AG08395 (cell line): Measurements from ENCODE around the gene ARHGDIB.

Experiments used
- DNase-seq: peaks from one replicate; pipeline ENCODE4 v3.0.0; 2012; ENCODE audit warnings: mixed read lengths, low spot score

ARHGDIB gene

DNA sequence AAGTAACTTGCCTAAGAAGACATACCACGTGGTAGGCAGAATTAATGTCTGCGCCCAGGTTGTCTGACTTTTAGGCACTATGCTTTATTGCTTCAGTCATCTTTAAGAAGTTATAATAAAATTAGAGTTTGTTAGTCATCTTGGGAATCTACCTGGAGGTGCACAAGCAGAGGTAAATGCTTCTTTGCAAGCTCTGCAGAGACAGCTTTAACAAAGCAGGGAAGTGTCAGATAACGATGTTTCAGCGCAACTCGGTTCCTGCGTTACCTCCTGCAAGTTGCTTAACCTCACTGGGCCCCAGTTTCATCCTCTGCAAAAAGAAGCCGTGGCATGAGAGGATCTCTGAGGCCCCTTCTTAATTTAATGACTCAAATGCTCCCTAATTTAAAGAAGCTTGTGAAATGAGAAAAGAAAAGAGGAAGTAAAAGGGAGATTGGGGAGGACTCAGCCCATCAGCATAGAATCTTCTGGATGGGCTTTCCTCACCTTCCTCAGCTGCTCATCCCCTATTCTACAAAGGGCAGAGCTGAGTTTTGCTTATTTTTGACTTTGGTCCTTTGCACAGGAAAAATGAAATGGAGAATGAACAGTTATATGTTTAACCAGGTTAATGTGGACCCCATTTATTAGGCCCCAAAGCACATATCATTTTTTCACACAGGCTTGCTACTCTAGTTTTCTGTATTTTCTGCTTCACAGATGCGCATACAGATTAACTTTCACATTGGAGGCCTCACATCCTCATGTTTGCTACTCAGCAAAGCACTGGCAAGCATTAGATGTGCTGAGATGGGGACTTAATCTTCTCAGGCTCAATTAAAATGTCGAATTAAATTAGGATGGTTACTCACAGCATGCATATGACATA lies 5.1 kb downstream of the ARHGDIB start:
- DNase-seq, result no peak

DNA sequence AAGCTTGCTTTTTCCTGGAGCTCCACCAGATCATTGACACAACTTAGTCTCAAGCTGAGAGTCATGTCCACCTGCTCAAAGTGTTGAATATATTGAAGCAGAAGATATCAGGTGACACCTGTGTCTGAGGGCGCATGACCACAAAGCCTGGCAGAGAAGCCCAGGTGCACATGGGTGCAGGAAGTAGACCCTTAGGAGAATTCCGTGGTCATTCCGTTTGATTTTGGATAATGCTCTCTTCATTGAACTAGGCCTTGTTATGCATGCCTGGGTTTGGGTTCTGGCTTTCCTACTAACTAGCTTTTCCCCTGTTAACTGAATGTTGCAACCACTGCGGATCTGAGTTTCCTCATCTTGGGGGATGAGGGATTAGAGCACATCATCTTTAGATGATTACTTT lies 7.1 kb downstream of the ARHGDIB start:
- DNase-seq, result no peak

DNA sequence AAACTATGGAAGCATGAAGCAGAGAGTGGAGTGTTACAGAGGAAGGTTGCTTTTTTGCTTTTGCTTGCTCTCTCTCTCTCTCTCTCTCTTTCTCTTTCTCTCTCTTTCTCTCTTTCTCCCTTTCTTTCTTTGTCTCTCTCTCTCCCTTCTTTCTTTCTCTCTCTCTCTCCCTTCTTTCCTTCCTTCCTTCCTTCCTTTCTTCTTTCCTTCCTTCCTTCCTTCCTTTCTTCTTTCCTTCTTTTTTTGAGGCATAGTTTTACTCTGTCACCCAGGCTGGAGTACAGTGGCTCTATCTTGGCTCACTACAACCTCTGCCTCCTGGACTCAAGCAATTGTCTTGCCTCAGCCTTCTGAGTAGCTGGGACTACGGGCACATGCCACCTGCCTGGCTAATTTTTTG lies 7.6 kb downstream of the ARHGDIB start:
- DNase-seq, result no peak

- peak; percentile 80 for DNase-seq
These were observed 9.0 kb downstream of the ARHGDIB start for GRCh38 chr12:14952299-14952921.

GRCh38 chr12:14951851-14952250 lies 9.6 kb downstream of the ARHGDIB start:
- no peak for DNase-seq

- DNase-seq, result no peak
These were observed 10.2 kb downstream of the ARHGDIB start for GRCh38 chr12:14950982-14951746.

GRCh38 chr12:14950421-14950820 lies 11.0 kb downstream of the ARHGDIB start:
- DNase-seq, result no peak

DNA sequence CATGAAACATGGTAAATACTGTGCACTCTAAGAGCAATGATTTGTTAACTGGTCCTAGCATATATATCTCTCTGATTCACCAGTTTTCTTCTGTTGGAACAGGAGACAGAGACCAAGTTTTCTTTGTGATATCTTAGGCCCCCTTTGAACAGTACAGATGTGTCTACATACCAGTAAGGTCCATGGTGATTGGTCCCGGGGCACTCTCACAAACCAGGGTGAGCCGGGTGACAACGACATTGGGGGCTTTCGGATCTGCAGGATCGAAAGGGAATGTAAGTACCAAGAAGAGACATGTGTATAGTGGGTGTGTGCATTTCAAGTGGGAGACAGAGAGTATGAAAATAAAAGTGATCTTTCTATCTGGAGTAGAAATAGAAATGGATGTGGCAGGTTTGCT lies 11.8 kb downstream of the ARHGDIB start:
- no peak for DNase-seq

- peak; percentile 82 for DNase-seq
These were observed 12.7 kb downstream of the ARHGDIB start for GRCh38 chr12:14948672-14949071.

DNA sequence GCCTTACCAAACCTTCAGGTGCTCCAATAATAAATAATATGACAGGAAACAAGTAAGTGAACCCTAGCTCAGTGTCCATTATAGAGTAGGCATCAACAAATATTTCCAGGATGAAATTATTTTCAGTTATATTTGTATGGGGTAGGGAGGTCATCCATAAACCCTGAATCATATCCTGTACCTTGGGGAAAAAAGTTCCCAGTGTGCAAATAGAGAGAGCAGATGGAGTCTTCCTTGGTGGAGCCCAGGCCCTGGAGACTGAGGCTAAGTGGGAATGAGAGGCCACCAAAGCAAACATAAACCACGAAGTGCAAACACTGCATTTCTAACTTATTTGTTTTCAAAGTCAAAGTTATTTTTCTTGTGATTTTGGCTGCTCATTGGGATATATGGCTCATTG lies 14.5 kb downstream of the ARHGDIB start:
- DNase-seq, result no peak

DNA sequence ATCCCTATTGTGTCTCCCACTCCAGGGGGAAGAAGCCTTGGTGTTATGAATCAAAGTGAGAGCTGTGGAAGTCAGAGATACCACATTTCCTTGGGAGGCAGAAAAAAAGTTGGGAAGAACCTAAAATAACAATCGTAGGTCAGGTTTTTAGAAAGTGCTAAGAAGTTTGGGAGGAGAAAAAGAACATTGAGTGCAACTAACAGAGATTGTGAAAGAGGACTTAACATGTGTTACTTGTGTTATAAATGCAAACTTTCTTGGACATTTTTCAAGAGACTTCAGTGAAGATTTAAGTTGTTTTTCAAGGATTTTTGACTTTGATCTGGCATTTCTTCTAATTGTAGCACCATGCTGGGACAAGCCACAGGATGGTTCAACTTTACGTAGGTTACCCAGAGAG lies 15.2 kb downstream of the ARHGDIB start:
- DNase-seq, result no peak

DNA sequence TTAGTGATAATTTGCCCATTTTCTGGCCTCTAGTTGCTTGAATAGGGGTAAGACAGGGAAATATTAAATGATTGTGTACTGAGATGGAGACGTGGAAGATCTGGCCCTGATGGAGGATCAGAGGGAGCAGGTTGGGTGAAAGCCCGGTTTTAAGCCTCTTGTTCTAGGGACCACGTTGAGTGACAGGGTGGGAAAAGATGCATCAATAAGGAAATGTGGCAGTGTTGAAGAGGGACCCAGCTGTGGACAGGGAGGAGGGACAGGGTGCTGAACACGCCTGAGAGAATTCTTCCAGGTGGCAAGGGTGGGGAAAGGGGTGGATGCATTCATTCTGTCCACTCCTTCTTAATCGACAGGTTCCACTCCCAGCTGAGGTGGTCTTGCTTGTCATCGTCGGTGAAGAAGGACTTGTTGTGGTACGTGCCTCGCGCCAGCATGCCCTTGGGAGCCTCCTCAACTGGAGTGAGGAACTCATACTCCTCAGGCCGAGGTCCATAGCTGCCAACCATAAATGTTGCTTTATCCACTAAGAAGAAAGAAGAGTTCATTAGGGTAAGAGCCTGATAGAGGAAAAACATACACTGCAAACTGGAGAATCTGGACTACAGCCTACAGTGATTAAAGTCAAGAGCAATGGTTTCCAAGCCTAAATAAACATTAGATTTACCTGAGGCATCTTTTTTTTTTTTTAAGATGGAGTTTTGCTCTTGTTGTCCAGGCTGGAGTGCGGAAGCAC lies 19.0 kb downstream of the ARHGDIB start:
- no peak for DNase-seq

GRCh38 chr12:14941369-14941768 lies 20.0 kb downstream of the ARHGDIB start:
- DNase-seq, result no peak

DNA sequence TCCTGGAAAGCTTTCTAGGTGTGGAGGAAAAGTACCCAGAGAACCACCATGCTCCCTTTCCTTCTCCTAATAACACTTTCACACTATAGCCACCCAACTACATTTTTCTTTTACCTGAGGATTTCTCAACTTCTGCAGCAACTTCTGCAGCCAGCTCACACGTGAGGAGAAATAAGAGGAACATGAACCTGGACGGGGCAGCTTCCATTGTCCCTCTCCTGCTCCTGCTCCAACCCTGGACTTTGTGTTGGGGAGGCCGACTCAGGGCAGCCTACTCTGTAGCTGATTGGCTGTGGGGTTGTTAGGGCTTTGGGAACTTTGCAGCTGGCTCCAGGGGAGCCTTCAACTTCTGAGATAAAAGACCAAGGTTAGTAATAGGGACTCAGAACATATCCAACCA lies 23.1 kb downstream of the ARHGDIB start, which contains the start of gene ERP27:
Gene ERP27, minus strand, starts transcription at position 237 of the 400 bp plus-strand sequence. Its CDS starts 29 bp downstream, at position 208.
- no peak for DNase-seq

- DNase-seq, result no peak
These were observed 23.7 kb downstream of the ARHGDIB start for GRCh38 chr12:14937689-14938088.

DNA sequence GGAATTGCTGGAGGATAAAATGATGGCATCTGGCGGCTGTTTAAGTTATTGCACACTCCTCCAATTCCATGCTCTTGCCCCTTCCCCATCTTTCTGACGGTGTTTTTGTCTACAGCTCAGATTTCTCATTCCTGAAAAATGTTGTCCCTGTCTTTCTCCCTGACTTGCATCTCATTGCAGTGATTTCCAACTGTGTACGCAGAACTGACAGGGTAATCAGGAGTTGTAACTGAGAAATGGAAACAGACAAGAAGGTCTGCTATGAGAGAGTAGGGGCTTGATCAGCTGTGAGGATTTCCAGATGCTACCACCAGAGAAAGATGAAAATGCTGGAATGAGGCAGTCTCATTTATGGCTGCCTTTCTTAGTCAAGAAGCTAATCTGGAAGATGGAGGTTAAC lies 24.4 kb downstream of the ARHGDIB start:
- no peak for DNase-seq

- DNase-seq, result no peak
These were observed 25.1 kb downstream of the ARHGDIB start for GRCh38 chr12:14936224-14936861.

GRCh38 chr12:14935031-14935430 lies 26.4 kb downstream of the ARHGDIB start:
- no peak for DNase-seq

GRCh38 chr12:14934511-14934910 lies 26.9 kb downstream of the ARHGDIB start:
- DNase-seq, result no peak

GRCh38 chr12:14931791-14932560 lies 29.4 kb downstream of the ARHGDIB start:
- DNase-seq, result no peak

- no peak for DNase-seq
These were observed 30.0 kb downstream of the ARHGDIB start for GRCh38 chr12:14931359-14931758.
